ENCODE results near the gene MSLN.
"Not testable (repeated sequence)": the region's sequence is repeated elsewhere in the genome, so short reads cannot be mapped to it uniquely, and the experiment has no call there.

MSLN gene

DNA sequence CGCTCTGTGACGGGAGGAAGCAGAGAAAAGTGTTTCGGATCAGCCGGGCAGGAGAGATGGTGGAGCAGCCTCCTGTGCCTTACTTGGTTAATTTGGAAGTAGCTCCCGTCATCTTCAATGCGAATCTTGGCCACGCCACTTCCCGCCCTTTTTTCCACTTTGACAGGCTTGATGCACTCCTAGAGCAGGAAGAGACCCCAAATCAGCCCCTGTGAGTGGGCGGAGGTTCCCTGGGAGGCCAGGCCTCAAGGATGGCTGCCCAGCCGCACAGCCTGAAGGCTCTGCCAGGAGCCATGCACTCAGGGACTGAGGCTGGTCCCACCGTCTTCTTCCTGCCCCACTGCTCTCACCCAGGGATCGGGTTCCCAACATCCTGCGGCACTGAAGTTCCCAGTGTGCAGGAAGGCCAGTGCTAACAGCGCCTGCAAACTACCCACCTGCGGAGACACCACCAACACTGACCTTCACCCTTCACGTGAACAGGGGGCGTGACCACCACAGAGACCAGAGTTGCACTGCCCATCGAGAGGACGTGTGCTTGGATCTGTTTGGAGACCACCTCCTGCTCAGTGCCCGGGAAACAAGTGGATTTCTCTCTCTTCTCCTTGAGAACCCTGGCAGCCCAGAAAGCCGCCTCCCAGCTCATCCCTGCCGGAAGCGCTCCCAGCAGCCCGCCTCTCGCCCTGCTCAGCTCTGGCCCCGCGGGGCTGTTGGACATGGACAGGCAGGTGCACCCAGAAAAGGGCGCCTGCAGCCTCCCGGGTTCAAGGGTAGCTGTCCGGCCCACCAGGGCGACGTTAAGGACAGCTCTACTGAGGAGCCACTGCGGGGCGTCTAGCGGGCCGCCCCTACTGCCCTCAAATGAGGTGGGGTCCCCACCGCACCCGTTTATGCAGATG is 20.7 kb upstream of the MSLN start:
- H3K27me3 ChIP-seq, result no peaks in the 10 kb centered on the region
- peaks cover 27% of the 10 kb centered on the region for H3K36me3 ChIP-seq
- no peak overlapping the region for H3K27ac ChIP-seq
- TF ChIP-seq, protein P1, sequence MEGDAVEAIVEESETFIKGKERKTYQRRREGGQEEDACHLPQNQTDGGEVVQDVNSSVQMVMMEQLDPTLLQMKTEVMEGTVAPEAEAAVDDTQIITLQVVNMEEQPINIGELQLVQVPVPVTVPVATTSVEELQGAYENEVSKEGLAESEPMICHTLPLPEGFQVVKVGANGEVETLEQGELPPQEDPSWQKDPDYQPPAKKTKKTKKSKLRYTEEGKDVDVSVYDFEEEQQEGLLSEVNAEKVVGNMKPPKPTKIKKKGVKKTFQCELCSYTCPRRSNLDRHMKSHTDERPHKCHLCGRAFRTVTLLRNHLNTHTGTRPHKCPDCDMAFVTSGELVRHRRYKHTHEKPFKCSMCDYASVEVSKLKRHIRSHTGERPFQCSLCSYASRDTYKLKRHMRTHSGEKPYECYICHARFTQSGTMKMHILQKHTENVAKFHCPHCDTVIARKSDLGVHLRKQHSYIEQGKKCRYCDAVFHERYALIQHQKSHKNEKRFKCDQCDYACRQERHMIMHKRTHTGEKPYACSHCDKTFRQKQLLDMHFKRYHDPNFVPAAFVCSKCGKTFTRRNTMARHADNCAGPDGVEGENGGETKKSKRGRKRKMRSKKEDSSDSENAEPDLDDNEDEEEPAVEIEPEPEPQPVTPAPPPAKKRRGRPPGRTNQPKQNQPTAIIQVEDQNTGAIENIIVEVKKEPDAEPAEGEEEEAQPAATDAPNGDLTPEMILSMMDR (IDR thresholded peaks at IDR 0.05), result no peak
- H3K4me1 ChIP-seq (ENCODE audit: control insufficient read depth in 1 of 2, insufficient read depth in 1 of 2, low read depth in 1 of 2, low read length in 1 of 2), result peaks cover 12 to 15% of the 10 kb centered on the region in 2 experiments
- peak overlapping the region; percentile 77 to 82 for H3K4me3 ChIP-seq (ENCODE audit: low read depth in 1 of 2, low read length in 1 of 2)
- H3K9me3 ChIP-seq, result no peaks in the 10 kb centered on the region

DNA sequence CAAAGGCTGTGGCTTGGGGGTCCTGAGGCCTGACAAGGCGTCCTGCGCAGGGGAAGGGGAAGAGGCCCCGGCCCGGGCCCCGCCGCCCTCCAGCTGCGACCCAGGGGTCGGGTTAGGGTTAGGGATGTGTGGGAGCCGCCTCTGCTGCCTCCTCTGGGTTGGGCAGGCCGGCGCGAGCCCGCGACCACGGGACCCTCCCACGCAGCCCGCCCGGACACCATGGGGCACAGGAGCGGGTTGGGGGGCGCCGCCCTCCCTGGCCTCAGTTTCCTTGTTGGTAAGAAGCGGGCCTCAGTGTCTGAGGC is 20.1 kb upstream of the MSLN start:
- H3K27me3 ChIP-seq, result no peaks in the 10 kb centered on the region
- peaks cover 22% of the 10 kb centered on the region for H3K36me3 ChIP-seq
- H3K4me1 ChIP-seq (ENCODE audit: control insufficient read depth in 1 of 2, insufficient read depth in 1 of 2, low read depth in 1 of 2, low read length in 1 of 2), result peaks cover 12 to 15% of the 10 kb centered on the region in 2 experiments
- no peaks in the 10 kb centered on the region for H3K9me3 ChIP-seq
- peak overlapping the region; percentile 77 to 82 for H3K4me3 ChIP-seq (ENCODE audit: low read depth in 1 of 2, low read length in 1 of 2)
- H3K27ac ChIP-seq, result peak overlapping the region; percentile 38
- TF ChIP-seq, protein P1 (IDR thresholded peaks at IDR 0.05), result no peak

DNA sequence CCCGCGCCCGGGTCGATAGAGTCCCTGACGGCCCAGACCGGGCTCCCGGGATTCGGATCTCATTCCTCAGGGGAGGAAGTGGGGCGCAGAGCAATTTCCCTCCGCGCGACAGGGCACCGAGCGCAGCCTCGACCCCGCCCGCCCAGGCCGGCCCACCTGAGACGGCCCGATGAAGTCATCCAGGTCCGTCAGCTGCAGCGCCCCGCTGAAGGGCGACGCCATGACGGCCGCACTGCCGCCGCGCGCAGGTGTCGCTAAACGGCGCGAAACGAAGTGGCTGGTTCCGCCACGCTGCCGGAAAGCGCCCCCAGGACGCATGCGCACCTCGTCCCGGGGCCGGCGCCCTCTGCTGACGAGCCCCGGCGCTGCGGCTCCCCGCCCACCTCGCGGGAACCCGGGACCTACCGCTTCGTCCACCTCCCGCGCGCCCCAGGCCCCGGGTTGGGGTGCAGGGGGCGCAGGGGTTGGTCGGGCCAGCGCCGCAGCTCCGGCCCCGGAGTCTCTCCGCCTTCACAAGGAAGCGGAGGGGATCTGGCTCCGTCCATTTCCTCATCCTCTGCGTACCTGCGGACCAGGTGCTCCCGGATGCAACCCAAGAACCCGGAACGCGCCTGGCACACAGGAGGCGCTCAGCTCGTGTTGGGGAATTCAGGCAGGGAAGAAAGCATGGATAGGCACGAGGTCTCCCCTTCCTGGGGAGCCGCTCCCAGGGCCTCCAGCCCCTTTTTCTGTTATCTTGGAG is 19.6 kb upstream of the MSLN start, which contains the start of gene CIAO3:
Gene CIAO3 (minus strand): TSS at position 234 of the 742 bp plus-strand sequence. CDS start 12 bp downstream, at position 222.
- TF ChIP-seq, protein P1 (IDR thresholded peaks at IDR 0.05), result peak; percentile 98

DNA sequence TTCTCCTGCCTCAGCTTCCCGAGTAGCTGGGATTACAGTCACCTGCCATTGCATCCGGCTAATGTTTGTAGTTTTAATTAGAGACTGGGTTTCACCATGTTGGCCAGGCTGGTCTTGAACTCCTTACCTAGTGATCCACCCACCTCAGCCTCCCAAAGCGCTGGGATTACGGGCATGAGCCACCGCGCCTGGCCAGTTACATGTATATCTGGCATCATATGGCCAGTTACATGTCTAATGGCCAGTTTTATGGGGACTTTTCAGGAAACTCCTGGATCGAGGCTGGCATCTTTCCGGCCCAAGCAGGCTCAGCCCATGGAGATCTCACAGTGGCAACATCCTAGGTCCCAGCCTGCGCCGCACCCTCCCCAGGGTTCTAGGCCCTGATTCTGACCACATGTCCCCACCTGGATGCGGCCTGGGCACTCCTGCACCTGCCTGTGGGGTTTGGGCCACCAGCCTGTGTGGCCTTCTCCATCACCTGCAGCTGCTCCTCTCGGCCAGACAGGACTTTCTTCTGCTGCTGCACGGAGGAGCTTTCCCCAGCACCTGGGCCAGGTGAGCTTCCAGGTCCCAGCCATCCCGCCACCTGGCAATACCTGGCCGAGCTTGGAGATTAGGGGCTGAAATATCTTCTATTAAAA is 18.4 kb upstream of the MSLN start:
- TF ChIP-seq, protein P1 (IDR thresholded peaks at IDR 0.05), result no peak
- Histone ChIP-seq H3K27me3 (peaks cover 6% of the 10 kb centered on the region), H3K9me3 (no peaks in the 10 kb centered on the region), H3K4me1 (ENCODE audit: control insufficient read depth in 1 of 2, insufficient read depth in 1 of 2, low read depth in 1 of 2, low read length in 1 of 2) (peaks cover 12 to 15% of the 10 kb centered on the region in 2 experiments), H3K27ac (no peak overlapping the region), H3K4me3 (ENCODE audit: low read depth in 1 of 2, low read length in 1 of 2) (no peak overlapping the region), H3K36me3 (peaks cover 8% of the 10 kb centered on the region)

More for the DNA sequence above, 19.6 kb upstream of the MSLN start, which contains the start of gene CIAO3:
- peaks cover 5% of the 10 kb centered on the region for H3K27me3 ChIP-seq
- peaks cover 17% of the 10 kb centered on the region for H3K36me3 ChIP-seq
- peaks cover 12 to 15% of the 10 kb centered on the region in 2 experiments for H3K4me1 ChIP-seq (ENCODE audit: control insufficient read depth in 1 of 2, insufficient read depth in 1 of 2, low read depth in 1 of 2, low read length in 1 of 2)
- H3K4me3 ChIP-seq (ENCODE audit: low read depth in 1 of 2, low read length in 1 of 2), result peak within 1 kb of the TSS; percentile 77 to 82
- H3K27ac ChIP-seq, result peak within 1 kb of the TSS; percentile 38
- H3K9me3 ChIP-seq, result no peaks in the 10 kb centered on the region

DNA sequence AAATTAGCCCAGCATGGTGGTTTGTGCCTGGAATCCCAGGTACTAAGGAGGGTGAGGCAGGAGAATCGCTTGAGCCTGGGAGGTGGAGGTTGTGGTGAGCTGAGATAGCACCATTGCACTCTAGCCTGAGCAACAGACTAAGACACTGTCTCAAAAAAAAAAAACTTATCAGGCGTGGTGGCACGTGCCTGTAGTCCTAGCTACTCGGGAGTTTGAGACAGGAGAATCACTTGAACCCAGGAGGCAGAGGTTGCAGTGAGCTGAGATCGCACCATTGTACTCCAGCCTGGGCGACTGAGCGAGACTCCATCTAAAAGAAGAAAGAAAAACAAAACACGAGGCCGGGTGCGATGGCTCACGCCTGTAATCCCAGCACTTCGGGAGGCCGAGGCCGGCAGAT is 17.6 kb upstream of the MSLN start:
- not testable (repeated sequence) for H3K4me3 ChIP-seq (ENCODE audit: low read depth in 1 of 2, low read length in 1 of 2); H3K36me3 ChIP-seq; H3K27ac ChIP-seq; H3K27me3 ChIP-seq; H3K9me3 ChIP-seq
- H3K4me1 ChIP-seq (ENCODE audit: control insufficient read depth in 1 of 2, insufficient read depth in 1 of 2, low read depth in 1 of 2, low read length in 1 of 2), result peaks cover 12 to 15% of the 10 kb centered on the region in 2 experiments
